ENCODE measurements around the gene KLHDC1. TPM values are rescaled to one million over a fixed set of nuclear protein-coding genes. Genes with fewer than 3 reads are reported as not detected.

The KLHDC1 gene
- total RNA-seq, 2 donors from 2014 or later: 0.35 to 0.77 TPM

GRCh38 chr14:49677643-49678042 is 15.3 kb upstream of the KLHDC1 start:
- WGBS, 2 experiments (ENCODE audit: insufficient coverage in 1 of 2, insufficient read length in 1 of 2): 89 to 96% methylated on average over 3 to 4 of the region's 4 CpGs
- Mint-ChIP-seq H3K36me3 (ENCODE audit: low read depth) (peaks cover 65% of the 10 kb centered on the region), H3K4me1 (no peaks in the 10 kb centered on the region), H3K4me3 (no peak overlapping the region), H3K27ac (no peak overlapping the region), H3K9me3 (no peaks in the 10 kb centered on the region), H3K27me3 (ENCODE audit: insufficient read depth) (no peaks in the 10 kb centered on the region)
- H3K4me1 ChIP-seq (ENCODE audit: control insufficient read depth, insufficient read depth, low read length): no peaks in the 10 kb centered on the region
- H3K27ac ChIP-seq (ENCODE audit: low read depth, low read length): no peak overlapping the region
- H3K9me3 ChIP-seq (ENCODE audit: control insufficient read depth, low read length): no peaks in the 10 kb centered on the region
- H3K9ac ChIP-seq (ENCODE audit: extremely low read depth, low read length, poor library complexity, severe bottlenecking): no peak overlapping the region
- TF ChIP-seq CTCF (conservative IDR thresholded peaks at IDR 0.05): peak; percentile 47
- DNase-seq: peak; percentile 61
- H3K36me3 ChIP-seq (ENCODE audit: control insufficient read depth, insufficient read depth, low read length): peaks cover 56% of the 10 kb centered on the region
- no peak overlapping the region for H3K4me3 ChIP-seq (ENCODE audit: low read length)
- no peaks in the 10 kb centered on the region for H3K27me3 ChIP-seq (ENCODE audit: control insufficient read depth, insufficient read depth, low read length, poor library complexity, severe bottlenecking)

GRCh38 chr14:49679271-49679670 is 13.6 kb upstream of the KLHDC1 start:
- peaks cover 48% of the 10 kb centered on the region for H3K36me3 ChIP-seq (ENCODE audit: control insufficient read depth, insufficient read depth, low read length)
- Mint-ChIP-seq H3K27ac (no peak overlapping the region), H3K27me3 (ENCODE audit: insufficient read depth) (no peaks in the 10 kb centered on the region), H3K36me3 (ENCODE audit: low read depth) (peaks cover 61% of the 10 kb centered on the region), H3K4me1 (no peaks in the 10 kb centered on the region), H3K9me3 (no peaks in the 10 kb centered on the region), H3K4me3 (no peak overlapping the region)
- H3K9ac ChIP-seq (ENCODE audit: extremely low read depth, low read length, poor library complexity, severe bottlenecking): no peak overlapping the region
- WGBS, 2 experiments (ENCODE audit: insufficient coverage in 1 of 2, insufficient read length in 1 of 2): 86 to 91% methylated on average over 1 to 2 of the region's 2 CpGs
- H3K9me3 ChIP-seq (ENCODE audit: control insufficient read depth, low read length): no peaks in the 10 kb centered on the region
- H3K27ac ChIP-seq (ENCODE audit: low read depth, low read length): no peak overlapping the region
- DNase-seq: no peak
- H3K4me1 ChIP-seq (ENCODE audit: control insufficient read depth, insufficient read depth, low read length): no peaks in the 10 kb centered on the region
- H3K27me3 ChIP-seq (ENCODE audit: control insufficient read depth, insufficient read depth, low read length, poor library complexity, severe bottlenecking): no peaks in the 10 kb centered on the region
- H3K4me3 ChIP-seq (ENCODE audit: low read length): no peak overlapping the region
- TF ChIP-seq CTCF (conservative IDR thresholded peaks at IDR 0.05): no peak

GRCh38 chr14:49686425-49686824 is 6.5 kb upstream of the KLHDC1 start:
- H3K9ac ChIP-seq (ENCODE audit: extremely low read depth, low read length, poor library complexity, severe bottlenecking): no peak overlapping the region
- H3K4me3 ChIP-seq (ENCODE audit: low read length): peak overlapping the region; percentile 76
- H3K4me1 ChIP-seq (ENCODE audit: control insufficient read depth, insufficient read depth, low read length): no peaks in the 10 kb centered on the region
- no peaks in the 10 kb centered on the region for H3K9me3 ChIP-seq (ENCODE audit: control insufficient read depth, low read length)
- Mint-ChIP-seq H3K4me1 (peaks cover 4% of the 10 kb centered on the region), H3K27me3 (ENCODE audit: insufficient read depth) (peaks cover 8% of the 10 kb centered on the region), H3K36me3 (ENCODE audit: low read depth) (peaks cover 15% of the 10 kb centered on the region), H3K27ac (no peak overlapping the region), H3K9me3 (no peaks in the 10 kb centered on the region), H3K4me3 (peak overlapping the region; percentile 81)
- H3K27me3 ChIP-seq (ENCODE audit: control insufficient read depth, insufficient read depth, low read length, poor library complexity, severe bottlenecking): no peaks in the 10 kb centered on the region
- no peak overlapping the region for H3K27ac ChIP-seq (ENCODE audit: low read depth, low read length)
- WGBS, 2 experiments (ENCODE audit: insufficient coverage in 1 of 2, insufficient read length in 1 of 2): 100% methylated on average over 2 of the region's 4 CpGs; no CpG with 5 or more reads in 1 of the 2 experiments
- no peak for DNase-seq
- H3K36me3 ChIP-seq (ENCODE audit: control insufficient read depth, insufficient read depth, low read length): peaks cover 14% of the 10 kb centered on the region
- no peak for TF ChIP-seq CTCF (conservative IDR thresholded peaks at IDR 0.05)

Measured in endodermal cell (in vitro differentiated cells).